Measurements from ENCODE around the gene CGB8.
A peak's percentile ranks its signal among the peaks of the same experiment; 100 is the strongest.
"Not testable (repeated sequence)": the region's sequence is repeated elsewhere in the genome, so short reads cannot be mapped to it uniquely, and the experiment has no call there.

CGB8 gene

DNA sequence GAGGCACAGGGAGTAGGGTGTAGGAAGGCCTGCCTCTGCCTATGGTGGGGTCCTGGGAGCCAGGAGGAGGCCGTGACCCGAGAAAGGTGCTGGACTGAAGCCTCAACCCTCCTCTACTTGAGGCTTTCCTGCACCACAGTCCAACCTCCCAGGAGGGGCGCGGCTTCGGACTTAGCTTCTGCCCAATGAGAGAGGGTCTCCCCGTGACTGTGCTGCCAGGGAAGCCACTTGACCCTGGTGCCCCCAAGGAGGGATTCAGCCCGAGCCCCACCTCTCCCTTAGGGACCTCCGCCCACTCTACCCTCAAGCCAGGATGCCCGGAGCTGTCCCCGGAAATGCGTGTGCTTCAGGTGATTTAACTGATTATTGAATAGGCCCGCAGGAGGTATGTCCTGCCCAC lies at the start of gene CGB8:
Gene CGB8 (minus strand): TSS at position 101 of the 400 bp plus-strand sequence. CDS start 372 bp downstream, outside the sequence.
- TF ChIP-seq NFIC (IDR thresholded peaks at IDR 0.05); TCF12 (IDR thresholded peaks at IDR 0.05; ENCODE audit: low read depth); EP300 (IDR thresholded peaks at IDR 0.05; ENCODE audit: borderline replicate concordance): not testable (repeated sequence)

DNA sequence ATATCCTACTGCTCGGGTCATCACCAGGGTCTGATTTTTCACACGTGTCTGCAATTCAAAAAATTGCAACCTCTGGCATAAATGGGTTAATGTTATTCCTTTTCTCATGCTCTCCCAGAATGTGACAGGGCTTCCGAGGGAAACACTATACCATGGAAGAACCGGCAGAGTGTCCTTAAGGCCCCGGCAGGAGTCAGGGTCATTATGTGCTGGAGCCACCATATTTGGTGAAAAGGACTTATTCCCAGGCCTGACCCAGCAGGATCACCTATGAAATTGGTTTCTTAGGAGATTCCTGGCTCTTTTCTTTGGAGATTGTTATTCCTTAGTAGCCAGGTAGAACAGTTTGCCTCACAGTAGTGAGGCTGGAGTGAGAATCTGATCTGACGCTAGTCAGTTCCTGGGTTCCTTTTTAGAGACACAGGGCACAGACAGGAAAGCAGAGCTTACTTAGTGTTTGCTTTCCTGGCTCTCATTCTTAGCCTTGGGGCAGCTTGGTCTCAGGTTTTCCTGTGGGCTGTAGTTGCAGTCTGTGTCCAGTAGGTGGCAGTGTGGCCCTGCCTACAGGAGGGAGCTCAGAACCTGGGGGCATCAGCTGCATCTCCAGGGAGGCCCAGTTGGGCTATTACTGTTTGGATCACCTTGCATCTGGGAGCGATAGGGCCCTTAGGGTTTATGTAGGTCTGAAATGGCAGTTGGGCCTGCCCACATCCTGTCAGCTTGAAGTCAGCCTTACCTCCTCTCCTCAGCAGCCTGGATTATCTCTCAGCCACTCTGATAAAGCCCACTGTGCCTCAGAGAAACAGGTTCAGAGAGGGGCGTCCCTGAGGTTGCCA lies 48.8 kb upstream of the CGB8 start:
- TF ChIP-seq NFIC (IDR thresholded peaks at IDR 0.05) = no peak
- peak; percentile 80 for TF ChIP-seq RAD21 (IDR thresholded peaks at IDR 0.05; ENCODE audit: low read depth)

DNA sequence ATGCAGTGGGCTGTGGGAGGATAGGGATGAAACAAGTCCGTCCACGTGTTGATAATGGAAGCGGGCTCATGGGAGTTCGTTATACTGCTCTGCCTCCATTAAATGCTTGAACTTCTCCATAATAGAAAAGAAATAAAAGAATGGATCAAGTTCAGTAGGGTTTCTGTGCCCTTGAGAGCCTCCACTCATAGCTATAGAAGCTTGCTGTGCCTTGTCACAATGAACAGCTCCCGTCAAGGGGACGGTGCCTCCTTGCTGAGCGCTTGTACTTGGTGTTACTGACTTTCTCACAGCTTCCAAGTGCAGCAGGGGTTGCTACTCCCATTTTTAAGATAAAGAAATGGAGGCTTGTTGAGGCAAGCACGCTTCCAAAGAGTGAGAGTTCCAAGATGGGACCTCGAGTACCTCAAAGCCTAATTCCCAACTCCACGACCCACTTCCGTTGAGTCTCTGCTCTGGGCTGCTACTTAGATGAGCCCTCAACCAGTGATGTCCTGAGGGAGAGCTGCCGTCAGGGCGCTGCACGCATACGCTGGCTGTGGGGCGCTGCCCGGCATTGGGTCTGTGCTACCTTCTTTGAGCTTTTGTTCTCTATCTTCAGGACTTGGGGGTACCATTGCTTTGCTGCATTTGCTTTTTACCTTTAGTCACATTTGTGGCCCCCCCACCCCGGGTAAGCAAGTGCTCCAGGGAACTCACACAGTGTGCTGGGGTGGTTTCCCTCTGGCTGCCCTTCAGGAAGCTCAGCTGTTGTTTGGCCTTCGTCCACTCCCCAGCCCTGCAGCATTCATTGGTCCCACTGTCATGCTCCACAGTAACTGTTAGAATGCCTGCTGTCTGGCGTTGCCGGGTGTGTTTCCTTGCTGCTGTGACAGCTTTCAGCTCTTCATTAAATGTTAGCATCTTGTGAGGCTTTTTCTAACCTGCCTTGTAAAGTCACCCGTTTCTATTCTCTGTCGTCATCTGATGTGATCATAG lies 45.9 kb upstream of the CGB8 start:
- no peak for TF ChIP-seq TEAD4 (IDR thresholded peaks at IDR 0.05)
- TF ChIP-seq, protein P1, sequence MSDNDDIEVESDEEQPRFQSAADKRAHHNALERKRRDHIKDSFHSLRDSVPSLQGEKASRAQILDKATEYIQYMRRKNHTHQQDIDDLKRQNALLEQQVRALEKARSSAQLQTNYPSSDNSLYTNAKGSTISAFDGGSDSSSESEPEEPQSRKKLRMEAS (IDR thresholded peaks at IDR 0.05) = no peak
- no peak for TF ChIP-seq TAF1 (IDR thresholded peaks at IDR 0.05; ENCODE audit: low read depth)
- TF ChIP-seq ZBTB7A (IDR thresholded peaks at IDR 0.05; ENCODE audit: low read depth) = no peak
- TF ChIP-seq CREB1 (IDR thresholded peaks at IDR 0.05; ENCODE audit: low read depth) = no peak
- no peak for TF ChIP-seq RAD21 (IDR thresholded peaks at IDR 0.05; ENCODE audit: low read depth)

DNA sequence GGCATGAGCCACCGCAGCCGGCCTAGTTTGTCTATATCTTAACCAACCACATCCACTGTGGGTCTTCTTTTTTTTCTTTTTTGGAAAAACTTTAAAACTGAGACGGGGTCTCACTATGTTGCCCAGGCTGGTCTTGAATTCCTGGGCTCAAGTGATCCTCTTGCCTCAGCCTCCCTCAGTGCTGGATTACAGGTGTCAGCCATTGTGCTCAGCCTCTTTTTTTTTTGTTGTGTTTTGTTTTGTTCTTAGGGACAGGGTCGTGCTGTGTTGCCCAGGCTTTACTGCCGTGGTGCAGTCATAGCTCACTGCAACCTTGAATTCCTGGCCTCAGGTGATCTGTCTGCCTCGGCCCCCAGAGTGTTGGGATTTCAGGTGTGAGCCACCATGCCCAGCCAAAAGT lies 43.8 kb upstream of the CGB8 start:
- TF ChIP-seq, protein P1 (IDR thresholded peaks at IDR 0.05) = no peak
- TF ChIP-seq NFIC (IDR thresholded peaks at IDR 0.05) (no peak), CEBPB (IDR thresholded peaks at IDR 0.05) (no peak), EGR1 (IDR thresholded peaks at IDR 0.05) (no peak), ZBTB7A (IDR thresholded peaks at IDR 0.05; ENCODE audit: low read depth) (no peak), TEAD4 (IDR thresholded peaks at IDR 0.05) (no peak), TCF12 (IDR thresholded peaks at IDR 0.05; ENCODE audit: low read depth) (no peak), FOXM1 (IDR thresholded peaks at IDR 0.05; ENCODE audit: borderline replicate concordance, low read depth) (no peak), EP300 (IDR thresholded peaks at IDR 0.05; ENCODE audit: borderline replicate concordance) (no peak), YY1 (IDR thresholded peaks at IDR 0.05; ENCODE audit: low read depth) (no peak), TAF1 (IDR thresholded peaks at IDR 0.05; ENCODE audit: low read depth) (no peak), CREB1 (IDR thresholded peaks at IDR 0.05; ENCODE audit: low read depth) (no peak)
- TF ChIP-seq, protein P2, sequence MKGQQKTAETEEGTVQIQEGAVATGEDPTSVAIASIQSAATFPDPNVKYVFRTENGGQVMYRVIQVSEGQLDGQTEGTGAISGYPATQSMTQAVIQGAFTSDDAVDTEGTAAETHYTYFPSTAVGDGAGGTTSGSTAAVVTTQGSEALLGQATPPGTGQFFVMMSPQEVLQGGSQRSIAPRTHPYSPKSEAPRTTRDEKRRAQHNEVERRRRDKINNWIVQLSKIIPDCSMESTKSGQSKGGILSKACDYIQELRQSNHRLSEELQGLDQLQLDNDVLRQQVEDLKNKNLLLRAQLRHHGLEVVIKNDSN (IDR thresholded peaks at IDR 0.05) = no peak
- TF ChIP-seq, protein P3, sequence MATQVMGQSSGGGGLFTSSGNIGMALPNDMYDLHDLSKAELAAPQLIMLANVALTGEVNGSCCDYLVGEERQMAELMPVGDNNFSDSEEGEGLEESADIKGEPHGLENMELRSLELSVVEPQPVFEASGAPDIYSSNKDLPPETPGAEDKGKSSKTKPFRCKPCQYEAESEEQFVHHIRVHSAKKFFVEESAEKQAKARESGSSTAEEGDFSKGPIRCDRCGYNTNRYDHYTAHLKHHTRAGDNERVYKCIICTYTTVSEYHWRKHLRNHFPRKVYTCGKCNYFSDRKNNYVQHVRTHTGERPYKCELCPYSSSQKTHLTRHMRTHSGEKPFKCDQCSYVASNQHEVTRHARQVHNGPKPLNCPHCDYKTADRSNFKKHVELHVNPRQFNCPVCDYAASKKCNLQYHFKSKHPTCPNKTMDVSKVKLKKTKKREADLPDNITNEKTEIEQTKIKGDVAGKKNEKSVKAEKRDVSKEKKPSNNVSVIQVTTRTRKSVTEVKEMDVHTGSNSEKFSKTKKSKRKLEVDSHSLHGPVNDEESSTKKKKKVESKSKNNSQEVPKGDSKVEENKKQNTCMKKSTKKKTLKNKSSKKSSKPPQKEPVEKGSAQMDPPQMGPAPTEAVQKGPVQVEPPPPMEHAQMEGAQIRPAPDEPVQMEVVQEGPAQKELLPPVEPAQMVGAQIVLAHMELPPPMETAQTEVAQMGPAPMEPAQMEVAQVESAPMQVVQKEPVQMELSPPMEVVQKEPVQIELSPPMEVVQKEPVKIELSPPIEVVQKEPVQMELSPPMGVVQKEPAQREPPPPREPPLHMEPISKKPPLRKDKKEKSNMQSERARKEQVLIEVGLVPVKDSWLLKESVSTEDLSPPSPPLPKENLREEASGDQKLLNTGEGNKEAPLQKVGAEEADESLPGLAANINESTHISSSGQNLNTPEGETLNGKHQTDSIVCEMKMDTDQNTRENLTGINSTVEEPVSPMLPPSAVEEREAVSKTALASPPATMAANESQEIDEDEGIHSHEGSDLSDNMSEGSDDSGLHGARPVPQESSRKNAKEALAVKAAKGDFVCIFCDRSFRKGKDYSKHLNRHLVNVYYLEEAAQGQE (IDR thresholded peaks at IDR 0.05; ENCODE audit: low read depth) = no peak

DNA sequence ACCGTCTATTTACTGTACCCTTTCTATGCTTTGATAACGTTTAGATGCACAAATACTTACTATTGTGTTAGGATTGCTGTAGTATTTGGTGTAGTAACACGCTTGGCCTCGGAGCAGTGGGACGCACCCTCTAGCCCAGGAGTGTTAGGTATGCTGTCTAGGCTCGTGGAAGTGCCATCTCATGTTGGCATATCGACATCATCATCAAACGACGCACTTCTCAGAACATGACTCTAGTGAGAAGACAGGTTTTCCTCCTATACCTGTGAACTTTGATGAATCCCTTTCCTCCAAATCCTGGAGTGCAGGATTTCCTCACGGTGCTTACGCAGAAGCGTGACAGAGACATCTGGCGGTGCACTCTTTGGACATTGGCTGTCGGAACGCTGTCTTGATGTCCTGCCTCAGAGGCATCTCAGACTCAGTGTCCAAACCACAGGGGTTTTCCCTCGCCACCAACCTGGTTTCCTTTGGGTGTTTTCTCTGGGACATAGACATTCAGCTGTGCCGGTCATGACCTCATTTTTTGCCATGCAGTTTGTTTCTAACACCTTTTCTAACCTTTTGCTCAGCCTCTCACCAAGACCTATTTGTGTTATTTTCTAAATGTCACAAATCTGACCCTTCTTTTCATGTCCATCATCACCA lies 42.6 kb upstream of the CGB8 start:
- TF ChIP-seq CEBPB (IDR thresholded peaks at IDR 0.05) (no peak), CREB1 (IDR thresholded peaks at IDR 0.05; ENCODE audit: low read depth) (no peak), NFIC (IDR thresholded peaks at IDR 0.05) (no peak), TEAD4 (IDR thresholded peaks at IDR 0.05) (no peak), YY1 (IDR thresholded peaks at IDR 0.05; ENCODE audit: low read depth) (no peak), EGR1 (IDR thresholded peaks at IDR 0.05) (no peak), FOXM1 (IDR thresholded peaks at IDR 0.05; ENCODE audit: borderline replicate concordance, low read depth) (no peak), EP300 (IDR thresholded peaks at IDR 0.05; ENCODE audit: borderline replicate concordance) (no peak), TAF1 (IDR thresholded peaks at IDR 0.05; ENCODE audit: low read depth) (no peak), ZBTB7A (IDR thresholded peaks at IDR 0.05; ENCODE audit: low read depth) (no peak), TCF12 (IDR thresholded peaks at IDR 0.05; ENCODE audit: low read depth) (no peak), RAD21 (IDR thresholded peaks at IDR 0.05; ENCODE audit: low read depth) (no peak)
- TF ChIP-seq, protein P1 (IDR thresholded peaks at IDR 0.05) = no peak
- TF ChIP-seq, protein P3 (IDR thresholded peaks at IDR 0.05; ENCODE audit: low read depth) = no peak
- TF ChIP-seq, protein P2 (IDR thresholded peaks at IDR 0.05) = no peak

All from Ishikawa (cell line).